ENCODE measurements around the gene CALML6. TPM values are rescaled to one million over a fixed set of nuclear protein-coding genes. Genes with fewer than 3 reads are reported as not detected.

CALML6 gene
- total and polyA plus RNA-seq, 2 of the 8 experiments (the other 6 are each of a cell fraction or from before 2014, with no cell fraction given), result 0.54 to 1.3 TPM

DNA sequence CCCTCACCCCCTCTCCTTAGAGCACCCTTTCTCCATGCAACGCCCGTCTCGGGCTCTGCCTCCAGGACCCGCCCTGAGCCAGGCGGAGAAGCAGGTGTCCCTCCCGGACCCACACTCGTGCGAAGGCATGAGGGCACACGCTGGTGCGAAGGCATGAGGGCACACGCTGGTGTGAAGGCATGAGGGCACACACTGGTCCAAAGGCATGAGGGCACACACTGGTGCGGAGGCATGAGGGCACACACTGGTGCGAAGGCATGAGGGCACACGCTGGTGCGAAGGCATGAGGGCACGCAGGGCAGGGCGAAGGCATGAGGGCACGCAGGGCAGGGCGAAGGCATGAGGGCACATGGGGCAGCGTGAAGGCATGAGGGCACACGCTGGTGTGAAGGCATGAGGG is 9.8 kb downstream of the CALML6 start (continued):
- TF ChIP-seq, protein P1, sequence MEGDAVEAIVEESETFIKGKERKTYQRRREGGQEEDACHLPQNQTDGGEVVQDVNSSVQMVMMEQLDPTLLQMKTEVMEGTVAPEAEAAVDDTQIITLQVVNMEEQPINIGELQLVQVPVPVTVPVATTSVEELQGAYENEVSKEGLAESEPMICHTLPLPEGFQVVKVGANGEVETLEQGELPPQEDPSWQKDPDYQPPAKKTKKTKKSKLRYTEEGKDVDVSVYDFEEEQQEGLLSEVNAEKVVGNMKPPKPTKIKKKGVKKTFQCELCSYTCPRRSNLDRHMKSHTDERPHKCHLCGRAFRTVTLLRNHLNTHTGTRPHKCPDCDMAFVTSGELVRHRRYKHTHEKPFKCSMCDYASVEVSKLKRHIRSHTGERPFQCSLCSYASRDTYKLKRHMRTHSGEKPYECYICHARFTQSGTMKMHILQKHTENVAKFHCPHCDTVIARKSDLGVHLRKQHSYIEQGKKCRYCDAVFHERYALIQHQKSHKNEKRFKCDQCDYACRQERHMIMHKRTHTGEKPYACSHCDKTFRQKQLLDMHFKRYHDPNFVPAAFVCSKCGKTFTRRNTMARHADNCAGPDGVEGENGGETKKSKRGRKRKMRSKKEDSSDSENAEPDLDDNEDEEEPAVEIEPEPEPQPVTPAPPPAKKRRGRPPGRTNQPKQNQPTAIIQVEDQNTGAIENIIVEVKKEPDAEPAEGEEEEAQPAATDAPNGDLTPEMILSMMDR (IDR thresholded peaks at IDR 0.05; ENCODE audit: control extremely low read depth in 1 of 3, insufficient read depth in 1 of 3, low read depth in 1 of 3, low read length in 3 of 3), result no peak
- no peak for TF ChIP-seq CTBP2 (IDR thresholded peaks at IDR 0.05; ENCODE audit: borderline replicate concordance, insufficient read depth, insufficient read length, low read length)
- TF ChIP-seq SP1 (IDR thresholded peaks at IDR 0.05; ENCODE audit: low read depth, low read length), result no peak
- TF ChIP-seq KDM5A (IDR thresholded peaks at IDR 0.05; ENCODE audit: low read length), result no peak
- TF ChIP-seq TBP (IDR thresholded peaks at IDR 0.05; ENCODE audit: low read depth, low read length), result no peak
- no peak for TF ChIP-seq FOSL1 (IDR thresholded peaks at IDR 0.05; ENCODE audit: insufficient read depth, low read depth, low read length)
- TF ChIP-seq HDAC6 (IDR thresholded peaks at IDR 0.05; ENCODE audit: low read depth, low read length), result no peak
